H9 (cell line): ENCODE results near the gene IL20. TPM values are rescaled to one million over a fixed set of nuclear protein-coding genes. Genes with fewer than 3 reads are reported as not detected.

Experiments
- DNase-seq: peaks from one replicate; pipeline ENCODE4 v3.0.0-alpha.2; 2017
- H2AFZ ChIP-seq: one replicate; pipeline ENCODE4 v1.6.1; 2013; ENCODE audit warnings: mild to moderate bottlenecking, low read length, control low read depth, moderate library complexity
- H2AK5ac ChIP-seq: 2 replicates; pipeline ENCODE4 v1.6.1; 2013; ENCODE audit warnings: low read length, control low read depth, mixed read lengths; ENCODE audit not compliant: insufficient read length
- H2BK120ac ChIP-seq: one replicate; pipeline ENCODE4 v1.6.1; 2013; ENCODE audit warnings: low read depth, mild to moderate bottlenecking, low read length, control low read depth, inconsistent platforms; ENCODE audit not compliant: poor library complexity, severe bottlenecking
- H2BK12ac ChIP-seq: 2 replicates; pipeline ENCODE4 v1.6.1; 2013; ENCODE audit warnings: low read length, control low read depth, mixed read lengths, low read depth; ENCODE audit not compliant: insufficient read length
- H2BK15ac ChIP-seq: 2 replicates; pipeline ENCODE4 v1.6.1; 2013; ENCODE audit warnings: low read depth, low read length, control low read depth
- H2BK20ac ChIP-seq: one replicate; pipeline ENCODE4 v1.6.1; 2013; ENCODE audit warnings: low read depth, mild to moderate bottlenecking, low read length, control low read depth, inconsistent platforms; ENCODE audit not compliant: poor library complexity, severe bottlenecking
- H2BK5ac ChIP-seq: 2 replicates; pipeline ENCODE4 v1.6.1; 2013; ENCODE audit warnings: low read length, control low read depth, mixed read lengths; ENCODE audit not compliant: insufficient read length
- H3K14ac ChIP-seq: 2 replicates; pipeline ENCODE4 v1.6.1; 2013; ENCODE audit warnings: low read length, control low read depth; ENCODE audit not compliant: insufficient read depth
- H3K18ac ChIP-seq: 2 replicates; pipeline ENCODE4 v1.6.1; 2013; ENCODE audit warnings: low read depth, mild to moderate bottlenecking, mixed read lengths, low read length, control low read depth; ENCODE audit not compliant: insufficient read length
- H3K23ac ChIP-seq: 2 replicates; pipeline ENCODE4 v1.6.1; 2013; ENCODE audit warnings: low read length, control low read depth, mixed read lengths, low read depth; ENCODE audit not compliant: insufficient read length
- H3K23me2 ChIP-seq: 2 replicates; pipeline ENCODE4 v1.6.1; 2013; ENCODE audit warnings: low read depth, mild to moderate bottlenecking, mixed read lengths, low read length, control low read depth; ENCODE audit not compliant: insufficient read length, poor library complexity, severe bottlenecking
- H3K27ac ChIP-seq: 2 replicates; pipeline ENCODE4 v1.5.1; 2013; ENCODE audit warnings: low read length, control low read depth, mixed read lengths, low read depth; ENCODE audit not compliant: insufficient read length
- H3K27me3 ChIP-seq: 2 replicates; pipeline ENCODE4 v1.6.1; 2013; ENCODE audit warnings: low read length, control low read depth, inconsistent platforms; ENCODE audit not compliant: insufficient read depth
- H3K4ac ChIP-seq: 2 replicates; pipeline ENCODE4 v1.6.1; 2013; ENCODE audit warnings: low read depth, mild to moderate bottlenecking, control low read depth, inconsistent platforms, low read length, moderate library complexity
- H3K4me1 ChIP-seq: 2 replicates; pipeline ENCODE4 v1.6.1; 2013; ENCODE audit warnings: low read length, control low read depth, inconsistent platforms; ENCODE audit not compliant: insufficient read depth
- H3K4me2 ChIP-seq: 2 replicates; pipeline ENCODE4 v1.6.1; 2013; ENCODE audit warnings: low read length, control low read depth, mixed read lengths; ENCODE audit not compliant: insufficient read length, insufficient read depth
- H3K56ac ChIP-seq: 2 replicates; pipeline ENCODE4 v1.6.1; 2013; ENCODE audit warnings: low read depth, mild to moderate bottlenecking, mixed read lengths, low read length, control low read depth; ENCODE audit not compliant: insufficient read length
- H3K79me1 ChIP-seq: 2 replicates; pipeline ENCODE4 v1.6.1; 2013; ENCODE audit warnings: low read depth, mild to moderate bottlenecking, moderate library complexity, low read length, control low read depth, inconsistent platforms; ENCODE audit not compliant: insufficient read depth, poor library complexity, severe bottlenecking
- H3K79me2 ChIP-seq: 2 replicates; pipeline ENCODE4 v1.6.1; 2013; ENCODE audit warnings: low read length, control low read depth, inconsistent platforms; ENCODE audit not compliant: insufficient read depth
- H3K9ac ChIP-seq: 2 replicates; pipeline ENCODE4 v1.6.1; 2013; ENCODE audit warnings: low read length, control low read depth, mixed read lengths; ENCODE audit not compliant: insufficient read length; ENCODE audit errors: extremely low read depth
- H3K9me3 ChIP-seq: one replicate; pipeline ENCODE4 v1.6.1; 2013; ENCODE audit warnings: low read depth, low read length, inconsistent platforms; ENCODE audit not compliant: control insufficient read depth
- H3T11ph ChIP-seq: one replicate; pipeline ENCODE4 v1.6.1; 2013; ENCODE audit warnings: mild to moderate bottlenecking, low read length, control low read depth, inconsistent platforms
- H4K20me1 ChIP-seq: one replicate; pipeline ENCODE4 v1.6.1; 2013; ENCODE audit not compliant: control insufficient read depth, insufficient read length, insufficient read depth
- H4K5ac ChIP-seq: 2 replicates; pipeline ENCODE4 v1.6.1; 2013; ENCODE audit warnings: low read depth, mild to moderate bottlenecking, mixed read lengths, low read length, control low read depth; ENCODE audit not compliant: insufficient read length
- H4K8ac ChIP-seq: replicated peaks from 2 replicates; pipeline ENCODE4 v1.6.1; 2013; ENCODE audit warnings: low read length, control low read depth, mixed read lengths, low read depth; ENCODE audit not compliant: insufficient read length
- H4K91ac ChIP-seq: 2 replicates; pipeline ENCODE4 v1.6.1; 2013; ENCODE audit warnings: low read depth, mild to moderate bottlenecking, moderate library complexity, mixed read lengths, low read length, control low read depth; ENCODE audit not compliant: insufficient read length
- H3K27ac Mint-ChIP-seq, 3 experiments: 2 replicates in 2 of 3; 3 replicates in 1 of 3; pipeline ENCODE4 v1.8.0; 2020 to 2021; ENCODE audit warnings: mixed read lengths in 3 of 3, mild to moderate bottlenecking in 1 of 3, moderate library complexity in 1 of 3
- H3K27me3 Mint-ChIP-seq: 2 replicates; pipeline ENCODE4 v1.8.0; 2021; ENCODE audit warnings: low read depth, mild to moderate bottlenecking, moderate library complexity, mixed read lengths
- H3K36me3 Mint-ChIP-seq, 3 experiments: 2 replicates in 2 of 3; 3 replicates in 1 of 3; pipeline ENCODE4 v1.8.0; 2020 to 2021; ENCODE audit warnings: low read depth in 3 of 3, mixed read lengths in 3 of 3; ENCODE audit not compliant: insufficient read depth in 1 of 3
- H3K4me1 Mint-ChIP-seq, 2 experiments: 2 replicates each; pipeline ENCODE4 v1.8.0; 2020; ENCODE audit warnings: mixed read lengths in 2 of 2
- H3K4me3 Mint-ChIP-seq, 2 experiments: 2 replicates in 1 of 2; 3 replicates in 1 of 2; pipeline ENCODE4 v1.8.0; 2020 to 2021; ENCODE audit warnings: mild to moderate bottlenecking in 2 of 2, mixed read lengths in 2 of 2, moderate library complexity in 1 of 2
- H3K9me3 Mint-ChIP-seq, 2 experiments: 2 replicates in 1 of 2; 3 replicates in 1 of 2; pipeline ENCODE4 v1.8.0; 2020; ENCODE audit warnings: mild to moderate bottlenecking in 2 of 2, mixed read lengths in 2 of 2, moderate library complexity in 1 of 2
- WGBS: extraction: QIAGEN DNeasy Blood & Tissue Kit; methylation state at CpG from one replicate; pipeline ENCODE4 v1.1.7; 2013; ENCODE audit warnings: missing lambda C conversion rate, low lambda C conversion rate, mixed read lengths; ENCODE audit not compliant: insufficient read length; ENCODE audit errors: extremely low coverage; 5-methylcytosine and 5-hydroxymethylcytosine counted together
- total RNA-seq: library from RNA; stranded (reverse); gene quantifications from 2 replicates; pipeline ENCODE4 v1.2.1, GENCODE V29; 2021
- TF ChIP-seq, protein P1 (sequence below): fragments of 200-600 bp; sonication (generic); conservative IDR thresholded peaks from 3 replicates; pipeline ENCODE4 v1.8.0; 2021; ENCODE audit warnings: antibody characterized with exemption, mild to moderate bottlenecking

Gene IL20
- total RNA-seq, 1 experiment from 2014 or later = not detected

DNA sequence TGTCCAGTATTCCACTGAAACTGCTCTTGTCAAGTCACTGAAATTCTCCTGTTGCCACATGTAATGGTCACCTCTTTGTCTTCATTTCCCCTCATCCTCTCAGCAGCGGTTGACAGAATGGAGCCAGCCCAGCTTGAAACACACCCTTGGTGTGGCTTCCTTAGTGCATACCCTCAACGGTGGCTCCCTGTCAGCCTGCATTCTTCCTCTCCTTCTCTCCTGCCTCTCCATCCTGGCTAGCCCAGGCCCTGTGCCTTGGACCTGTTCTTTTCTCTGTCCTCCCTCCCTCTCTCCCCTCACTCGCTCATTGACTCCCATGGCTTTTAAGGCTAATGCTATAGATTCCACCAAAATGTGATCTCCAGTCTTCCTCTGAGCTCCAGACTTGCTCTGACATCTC, 52.7 kb downstream of the IL20 start:
- H3K4ac ChIP-seq = no peak overlapping the region
- H2BK15ac ChIP-seq = no peak overlapping the region
- H3K4me1 ChIP-seq = no peaks in the 10 kb centered on the region
- no peaks in the 10 kb centered on the region for H3K4me1 Mint-ChIP-seq
- H3K4me3 Mint-ChIP-seq = no peak overlapping the region
- H3K79me1 ChIP-seq = no peaks in the 10 kb centered on the region
- no peak overlapping the region for H2AK5ac ChIP-seq
- no CpG with 5 or more reads among the region's 3 CpGs for WGBS
- H3K9ac ChIP-seq = no peak overlapping the region
- no peak overlapping the region for H3K14ac ChIP-seq
- no peak overlapping the region for H3K56ac ChIP-seq
- no peak overlapping the region for H3T11ph ChIP-seq
- H3K79me2 ChIP-seq = no peaks in the 10 kb centered on the region
- H3K23ac ChIP-seq = no peak overlapping the region
- peaks cover 32% of the 10 kb centered on the region for H3K27me3 Mint-ChIP-seq
- no peaks in the 10 kb centered on the region for H3K9me3 Mint-ChIP-seq
- H4K5ac ChIP-seq = no peak overlapping the region
- H2BK120ac ChIP-seq = no peak overlapping the region
- no peak overlapping the region for H3K27ac ChIP-seq
- no peaks in the 10 kb centered on the region for H3K27me3 ChIP-seq
- no peak overlapping the region for H3K18ac ChIP-seq
- no peaks in the 10 kb centered on the region for H3K23me2 ChIP-seq
- H2AFZ ChIP-seq = no peak overlapping the region
- H2BK5ac ChIP-seq = no peak overlapping the region
- no peaks in the 10 kb centered on the region for H3K9me3 ChIP-seq
- H4K8ac ChIP-seq = no peak overlapping the region
- H3K4me2 ChIP-seq = no peak overlapping the region
- H4K91ac ChIP-seq = no peak overlapping the region
- H4K20me1 ChIP-seq = no peaks in the 10 kb centered on the region
- no peak overlapping the region for H2BK12ac ChIP-seq
- H2BK20ac ChIP-seq = no peak overlapping the region
- TF ChIP-seq, protein P1, sequence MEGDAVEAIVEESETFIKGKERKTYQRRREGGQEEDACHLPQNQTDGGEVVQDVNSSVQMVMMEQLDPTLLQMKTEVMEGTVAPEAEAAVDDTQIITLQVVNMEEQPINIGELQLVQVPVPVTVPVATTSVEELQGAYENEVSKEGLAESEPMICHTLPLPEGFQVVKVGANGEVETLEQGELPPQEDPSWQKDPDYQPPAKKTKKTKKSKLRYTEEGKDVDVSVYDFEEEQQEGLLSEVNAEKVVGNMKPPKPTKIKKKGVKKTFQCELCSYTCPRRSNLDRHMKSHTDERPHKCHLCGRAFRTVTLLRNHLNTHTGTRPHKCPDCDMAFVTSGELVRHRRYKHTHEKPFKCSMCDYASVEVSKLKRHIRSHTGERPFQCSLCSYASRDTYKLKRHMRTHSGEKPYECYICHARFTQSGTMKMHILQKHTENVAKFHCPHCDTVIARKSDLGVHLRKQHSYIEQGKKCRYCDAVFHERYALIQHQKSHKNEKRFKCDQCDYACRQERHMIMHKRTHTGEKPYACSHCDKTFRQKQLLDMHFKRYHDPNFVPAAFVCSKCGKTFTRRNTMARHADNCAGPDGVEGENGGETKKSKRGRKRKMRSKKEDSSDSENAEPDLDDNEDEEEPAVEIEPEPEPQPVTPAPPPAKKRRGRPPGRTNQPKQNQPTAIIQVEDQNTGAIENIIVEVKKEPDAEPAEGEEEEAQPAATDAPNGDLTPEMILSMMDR = no peak
- DNase-seq = no peak
- no peak overlapping the region for H3K27ac Mint-ChIP-seq
- no peaks in the 10 kb centered on the region for H3K36me3 Mint-ChIP-seq

Other genes with a start within 250 kb of the IL20 start
- gene DYRK3, start 230.1 kb upstream of the IL20 start, total RNA-seq = 4.0 and 4.7 TPM in 2 replicates
- gene MAPKAPK2, start 180.7 kb upstream of the IL20 start, total RNA-seq = 48.0 and 50.1 TPM in 2 replicates
- gene IL19, start 94.8 kb upstream of the IL20 start, total RNA-seq = not detected in 2 replicates
- gene IL10, start 93.1 kb upstream of the IL20 start, total RNA-seq = not detected in 2 replicates
- gene IL24, start 31.8 kb downstream of the IL20 start, total RNA-seq = not detected in 2 replicates
- not detected in 2 replicates for gene FCMR, start 56.3 kb downstream of the IL20 start, total RNA-seq
- not detected in 2 replicates for gene PIGR, start 80.8 kb downstream of the IL20 start, total RNA-seq
- not detected in 2 replicates for gene FCAMR, start 104.8 kb downstream of the IL20 start, total RNA-seq
- gene C1orf116, start 167.1 kb downstream of the IL20 start, total RNA-seq = 0.48 and 0.55 TPM in 2 replicates
- 8.6 and 9.4 TPM in 2 replicates for gene YOD1, start 185.6 kb downstream of the IL20 start, total RNA-seq
- 13.2 and 14.6 TPM in 2 replicates for gene PFKFB2, start 187.7 kb downstream of the IL20 start, total RNA-seq
- gene C4BPB, start 223.2 kb downstream of the IL20 start, total RNA-seq = not detected in 2 replicates
- gene C4BPA, start 238.6 kb downstream of the IL20 start, total RNA-seq = not detected in 2 replicates